HepG2 (cell line): ENCODE data around the gene SGF29. TPM values are rescaled to one million over a fixed set of nuclear protein-coding genes. Genes with fewer than 3 reads are reported as not detected.

Source experiments
- HNF1A ChIP-seq, 2 experiments: sonication (generic) in 1 of 2; formaldehyde crosslinking in 1 of 2; IDR thresholded peaks; 2 replicates each; pipeline versions ENCODE4 v1.4.0 to v1.6.1; 2016 to 2020; ENCODE audit warnings: borderline replicate concordance in 1 of 2, low read depth in 1 of 2, mild to moderate bottlenecking in 1 of 2, missing genetic modification reagents in 1 of 2
- HNRNPUL1 ChIP-seq: fragments of 200-400 bp; formaldehyde crosslinking; IDR thresholded peaks from 2 replicates; pipeline ENCODE4 v1.6.1; 2017; ENCODE audit warnings: low read depth, mild to moderate bottlenecking, low read length, moderate library complexity
- KMT2A ChIP-seq: sonication (generic); formaldehyde crosslinking; IDR thresholded peaks from 2 replicates; pipeline ENCODE4 v1.4.0; 2020; ENCODE audit warnings: missing genetic modification reagents
- MZF1 ChIP-seq: sonication (generic); formaldehyde crosslinking; IDR thresholded peaks from 2 replicates; pipeline ENCODE4 v1.8.1; 2023; ENCODE audit warnings: mild to moderate bottlenecking, missing genetic modification reagents, borderline replicate concordance
- NFRKB ChIP-seq: fragments of 450-650 bp; IDR thresholded peaks from 2 replicates; pipeline ENCODE4 v1.6.1; 2017
- ZBTB4 ChIP-seq: sonication (generic); formaldehyde crosslinking; IDR thresholded peaks from 2 replicates; pipeline ENCODE4 v1.4.0; 2020; ENCODE audit warnings: missing genetic modification reagents, mild to moderate bottlenecking, borderline replicate concordance
- ZFP36L1 ChIP-seq: sonication (generic); formaldehyde crosslinking; IDR thresholded peaks from 2 replicates; pipeline ENCODE4 v1.8.0; 2022; ENCODE audit warnings: mild to moderate bottlenecking, missing genetic modification reagents, moderate library complexity
- polyA plus RNA-seq, 8 experiments: library from polyadenylated mRNA; depleted of rRNA in 3 of 8; stranded (reverse) in 7 of 8; unstranded in 1 of 8; fragments of >200 nt; fragmentation: Illumina TruSeq in 4 of 8; extraction: Trizol in 4 of 8; gene quantifications; 2 replicates each; pipeline versions ENCODE4 v1.2.1 to v1.2.3, GENCODE V29; 2011 to 2016; ENCODE audit warnings: low read depth in 4 of 8, missing spikeins in 1 of 8, mixed read lengths in 1 of 8; ENCODE audit not compliant: insufficient read depth in 1 of 8
- total RNA-seq, 5 experiments: library from RNA; depleted of rRNA; stranded (reverse); fragments of >200 nt; fragmentation: Illumina TruSeq; extraction: Trizol; gene quantifications; 2 replicates each; pipeline ENCODE4 v1.2.3, GENCODE V29; 2016; ENCODE audit warnings: low read depth in 1 of 5
- TF ChIP-seq, protein P1 (sequence below): sonication (generic); formaldehyde crosslinking; IDR thresholded peaks from 2 replicates; pipeline ENCODE4 v1.4.0; 2020; ENCODE audit warnings: low read depth, mild to moderate bottlenecking, missing genetic modification reagents
- TF ChIP-seq, protein P2 (sequence below): sonication (generic); formaldehyde crosslinking; IDR thresholded peaks from one replicate; pipeline ENCODE4 v1.5.1; 2020; ENCODE audit warnings: mild to moderate bottlenecking, missing genetic modification reagents; ENCODE audit errors: not compliant biosample characterization

SGF29 gene
- total and polyA plus RNA-seq, 2 of the 13 experiments (the other 11 are each of a cell fraction or from before 2014, with no cell fraction given), result 5.0 to 29.4 TPM

DNA sequence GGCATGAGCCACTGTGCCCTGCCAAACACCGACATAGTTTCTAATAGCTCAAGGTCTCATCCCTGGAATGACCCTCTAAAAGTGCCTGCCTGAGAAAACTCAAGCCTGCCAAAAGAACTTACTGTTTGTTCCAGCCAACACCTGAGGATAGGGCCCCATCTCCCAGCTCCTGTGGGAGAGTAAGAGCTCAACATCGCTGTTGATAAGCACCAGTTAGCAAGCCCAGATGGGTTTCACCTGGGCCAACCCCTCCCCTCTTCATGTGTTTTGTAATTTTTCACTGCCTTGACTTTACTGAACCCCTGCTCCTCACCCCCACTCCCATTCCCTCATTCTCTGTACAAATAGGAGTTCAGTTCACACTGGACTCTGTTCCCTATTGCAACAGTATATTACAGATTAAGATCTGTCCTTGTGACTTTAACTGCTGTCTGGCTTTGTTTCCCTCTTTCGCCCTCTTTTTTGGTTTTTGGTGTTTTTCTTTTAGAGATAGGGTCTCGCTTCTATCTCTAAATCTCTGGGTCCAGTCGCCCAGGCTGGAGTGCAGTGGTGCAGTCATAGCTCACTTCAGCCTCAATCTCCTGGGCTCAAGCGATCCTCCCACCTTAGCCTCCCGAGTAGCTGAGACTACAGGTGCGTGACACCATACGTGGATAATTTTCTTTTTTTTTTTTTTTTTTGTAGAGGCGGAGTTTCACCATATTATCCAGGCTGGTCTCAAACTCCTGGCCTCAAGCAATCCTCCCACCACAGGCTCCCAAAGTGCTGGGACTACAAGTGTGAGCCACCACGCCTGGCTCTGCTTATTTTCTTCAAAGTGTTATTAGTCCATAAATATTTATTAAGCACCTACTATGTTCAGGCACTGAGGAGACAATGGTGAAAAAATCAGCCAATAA lies 27.3 kb upstream of the SGF29 start (continued):
- TF ChIP-seq NFRKB (no peak), MZF1 (CRISPR knock-in tag) (0 out of 2 replicates have a peak, but pooled peaks have one; percentile 57), HNF1A (IDR thresholded peaks at IDR 0.05; ENCODE audit: low read depth) (peak; percentile 75), HNF1A (CRISPR knock-in tag; IDR thresholded peaks at IDR 0.05; ENCODE audit: borderline replicate concordance) (peak; percentile 94), KMT2A (CRISPR knock-in tag) (peak; percentile 68; the same call in 1 of the 2 replicates), HNRNPUL1 (no peak), ZFP36L1 (CRISPR knock-in tag) (peak; percentile 24; the same call in 1 of the 2 replicates), ZBTB4 (CRISPR knock-in tag) (peak; percentile 64; the same call in 1 of the 2 replicates)
- TF ChIP-seq, protein P1, sequence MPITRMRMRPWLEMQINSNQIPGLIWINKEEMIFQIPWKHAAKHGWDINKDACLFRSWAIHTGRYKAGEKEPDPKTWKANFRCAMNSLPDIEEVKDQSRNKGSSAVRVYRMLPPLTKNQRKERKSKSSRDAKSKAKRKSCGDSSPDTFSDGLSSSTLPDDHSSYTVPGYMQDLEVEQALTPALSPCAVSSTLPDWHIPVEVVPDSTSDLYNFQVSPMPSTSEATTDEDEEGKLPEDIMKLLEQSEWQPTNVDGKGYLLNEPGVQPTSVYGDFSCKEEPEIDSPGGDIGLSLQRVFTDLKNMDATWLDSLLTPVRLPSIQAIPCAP, result no peak; the same call in 1 of the 2 replicates
- TF ChIP-seq, protein P2, sequence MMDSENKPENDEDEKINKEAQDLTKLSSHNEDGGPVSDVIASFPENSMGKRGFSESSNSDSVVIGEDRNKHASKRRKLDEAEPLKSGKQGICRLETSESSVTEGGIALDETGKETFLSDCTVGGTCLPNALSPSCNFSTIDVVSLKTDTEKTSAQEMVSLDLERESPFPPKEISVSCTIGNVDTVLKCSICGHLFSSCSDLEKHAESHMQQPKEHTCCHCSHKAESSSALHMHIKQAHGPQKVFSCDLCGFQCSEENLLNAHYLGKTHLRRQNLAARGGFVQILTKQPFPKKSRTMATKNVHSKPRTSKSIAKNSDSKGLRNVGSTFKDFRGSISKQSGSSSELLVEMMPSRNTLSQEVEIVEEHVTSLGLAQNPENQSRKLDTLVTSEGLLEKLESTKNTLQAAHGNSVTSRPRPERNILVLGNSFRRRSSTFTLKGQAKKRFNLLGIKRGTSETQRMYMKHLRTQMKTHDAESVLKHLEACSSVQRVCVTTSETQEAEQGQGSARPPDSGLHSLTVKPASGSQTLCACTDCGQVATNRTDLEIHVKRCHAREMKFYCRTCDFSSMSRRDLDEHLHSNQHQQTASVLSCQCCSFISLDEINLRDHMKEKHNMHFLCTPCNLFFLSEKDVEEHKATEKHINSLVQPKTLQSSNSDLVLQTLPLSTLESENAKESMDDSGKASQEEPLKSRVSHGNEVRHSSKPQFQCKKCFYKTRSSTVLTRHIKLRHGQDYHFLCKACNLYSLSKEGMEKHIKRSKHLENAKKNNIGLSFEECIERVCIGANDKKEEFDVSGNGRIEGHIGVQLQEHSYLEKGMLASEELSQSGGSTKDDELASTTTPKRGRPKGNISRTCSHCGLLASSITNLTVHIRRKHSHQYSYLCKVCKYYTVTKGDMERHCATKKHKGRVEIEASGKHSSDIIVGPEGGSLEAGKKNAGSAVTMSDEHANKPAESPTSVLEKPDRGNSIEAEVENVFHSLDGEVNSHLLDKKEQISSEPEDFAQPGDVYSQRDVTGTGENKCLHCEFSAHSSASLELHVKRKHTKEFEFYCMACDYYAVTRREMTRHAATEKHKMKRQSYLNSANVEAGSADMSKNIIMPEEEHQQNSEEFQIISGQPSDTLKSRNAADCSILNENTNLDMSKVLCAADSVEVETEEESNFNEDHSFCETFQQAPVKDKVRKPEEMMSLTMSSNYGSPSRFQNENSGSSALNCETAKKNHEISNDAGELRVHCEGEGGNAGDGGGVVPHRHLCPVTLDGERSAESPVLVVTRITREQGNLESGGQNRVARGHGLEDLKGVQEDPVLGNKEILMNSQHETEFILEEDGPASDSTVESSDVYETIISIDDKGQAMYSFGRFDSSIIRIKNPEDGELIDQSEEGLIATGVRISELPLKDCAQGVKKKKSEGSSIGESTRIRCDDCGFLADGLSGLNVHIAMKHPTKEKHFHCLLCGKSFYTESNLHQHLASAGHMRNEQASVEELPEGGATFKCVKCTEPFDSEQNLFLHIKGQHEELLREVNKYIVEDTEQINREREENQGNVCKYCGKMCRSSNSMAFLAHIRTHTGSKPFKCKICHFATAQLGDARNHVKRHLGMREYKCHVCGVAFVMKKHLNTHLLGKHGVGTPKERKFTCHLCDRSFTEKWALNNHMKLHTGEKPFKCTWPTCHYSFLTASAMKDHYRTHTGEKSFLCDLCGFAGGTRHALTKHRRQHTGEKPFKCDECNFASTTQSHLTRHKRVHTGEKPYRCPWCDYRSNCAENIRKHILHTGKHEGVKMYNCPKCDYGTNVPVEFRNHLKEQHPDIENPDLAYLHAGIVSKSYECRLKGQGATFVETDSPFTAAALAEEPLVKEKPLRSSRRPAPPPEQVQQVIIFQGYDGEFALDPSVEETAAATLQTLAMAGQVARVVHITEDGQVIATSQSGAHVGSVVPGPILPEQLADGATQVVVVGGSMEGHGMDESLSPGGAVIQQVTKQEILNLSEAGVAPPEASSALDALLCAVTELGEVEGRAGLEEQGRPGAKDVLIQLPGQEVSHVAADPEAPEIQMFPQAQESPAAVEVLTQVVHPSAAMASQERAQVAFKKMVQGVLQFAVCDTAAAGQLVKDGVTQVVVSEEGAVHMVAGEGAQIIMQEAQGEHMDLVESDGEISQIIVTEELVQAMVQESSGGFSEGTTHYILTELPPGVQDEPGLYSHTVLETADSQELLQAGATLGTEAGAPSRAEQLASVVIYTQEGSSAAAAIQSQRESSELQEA (CRISPR knock-in tag), result no peak
